T-helper 1 cell treated with Interleukin-12 subunit alpha and Interleukin-12 subunit beta and Interleukin-4 antibody, amounts not matched to agents 30 μg/mL and 1 μg/mL, for 36 hours (primary cell): ENCODE results near the gene CBX8.

ENCODE experiments used
- H3K27ac Mint-ChIP-seq: one replicate; pipeline ENCODE4 v1.8.0; 2021; ENCODE audit warnings: mild to moderate bottlenecking, mixed read lengths
- H3K27me3 Mint-ChIP-seq: one replicate; pipeline ENCODE4 v1.8.0; 2021; ENCODE audit warnings: low read depth, mixed read lengths
- H3K36me3 Mint-ChIP-seq: one replicate; pipeline ENCODE4 v1.8.0; 2021; ENCODE audit warnings: low read depth, mixed read lengths
- H3K4me1 Mint-ChIP-seq: one replicate; pipeline ENCODE4 v1.8.0; 2021; ENCODE audit warnings: low read depth, mixed read lengths
- H3K4me3 Mint-ChIP-seq: one replicate; pipeline ENCODE4 v1.8.0; 2021; ENCODE audit warnings: mild to moderate bottlenecking, moderate library complexity, mixed read lengths
- H3K9me3 Mint-ChIP-seq: one replicate; pipeline ENCODE4 v1.8.0; 2021; ENCODE audit warnings: mixed read lengths

Gene CBX8

DNA sequence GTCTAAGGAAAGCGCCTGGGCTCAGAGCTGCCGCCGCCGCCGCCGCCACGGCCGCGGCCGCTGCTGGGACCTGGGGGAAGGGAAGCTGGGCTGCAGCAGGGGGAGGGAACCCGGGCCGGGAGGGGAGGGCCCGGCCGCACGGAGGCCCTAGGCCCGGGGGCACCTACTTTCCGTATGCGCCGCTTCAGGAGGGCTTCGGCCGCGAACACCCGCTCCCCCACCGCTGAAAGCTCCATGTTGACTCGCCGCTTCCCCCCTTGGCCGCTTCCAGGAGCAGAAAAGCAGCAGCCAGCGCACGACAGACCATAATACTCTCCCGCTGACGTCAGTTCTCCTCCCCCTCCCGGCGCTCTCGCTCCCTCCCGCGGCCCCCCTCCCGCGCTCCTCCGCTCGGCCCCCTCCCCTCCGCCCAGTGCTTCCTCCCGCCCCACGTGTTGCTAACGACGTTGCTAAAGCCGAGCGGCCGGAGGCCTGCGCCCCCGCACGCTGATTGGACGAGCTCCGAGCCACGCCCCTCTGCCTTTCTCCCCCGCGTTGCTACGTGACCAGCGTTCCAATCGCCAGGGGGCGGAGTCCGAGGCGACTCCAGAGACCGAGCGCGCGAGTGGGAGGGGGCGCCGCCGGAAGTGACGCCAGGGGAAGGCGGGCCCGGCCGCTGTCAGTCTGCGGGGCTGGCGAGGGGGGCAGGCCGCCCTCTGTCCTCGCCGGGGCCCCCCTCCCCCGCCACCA is at the start of gene CBX8:
Gene CBX8, minus strand, starts transcription at position 315 of the 729 bp plus-strand sequence. Its CDS starts 79 bp downstream, at position 236.
- Mint-ChIP-seq H3K4me3 (peak within 1 kb of the TSS; percentile 84), H3K27me3 (peaks cover 43% of the 10 kb centered on the region), H3K36me3 (peaks cover 15% of the 10 kb centered on the region), H3K4me1 (peaks cover 23% of the 10 kb centered on the region), H3K9me3 (no peaks in the 10 kb centered on the region), H3K27ac (peak within 1 kb of the TSS; percentile 87)

DNA sequence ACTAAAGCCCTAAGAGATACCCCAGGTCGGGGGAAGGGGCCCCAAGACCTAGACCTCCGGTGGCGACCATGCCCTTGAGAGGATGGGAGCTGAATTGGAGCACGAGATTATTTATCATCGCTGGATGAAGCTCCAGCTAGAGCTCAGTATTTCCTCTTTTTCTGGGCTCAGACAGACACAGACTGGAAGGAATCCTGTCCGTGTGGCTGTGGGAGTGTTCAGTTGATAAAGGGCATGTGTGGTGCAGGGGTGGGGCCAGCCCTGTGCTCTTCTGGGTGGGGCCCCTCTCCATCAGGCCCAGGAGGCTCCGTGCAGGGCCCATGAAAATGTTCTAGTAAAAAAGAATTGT is 48.7 kb upstream of the CBX8 start:
- H3K4me3 Mint-ChIP-seq, result no peak overlapping the region

DNA sequence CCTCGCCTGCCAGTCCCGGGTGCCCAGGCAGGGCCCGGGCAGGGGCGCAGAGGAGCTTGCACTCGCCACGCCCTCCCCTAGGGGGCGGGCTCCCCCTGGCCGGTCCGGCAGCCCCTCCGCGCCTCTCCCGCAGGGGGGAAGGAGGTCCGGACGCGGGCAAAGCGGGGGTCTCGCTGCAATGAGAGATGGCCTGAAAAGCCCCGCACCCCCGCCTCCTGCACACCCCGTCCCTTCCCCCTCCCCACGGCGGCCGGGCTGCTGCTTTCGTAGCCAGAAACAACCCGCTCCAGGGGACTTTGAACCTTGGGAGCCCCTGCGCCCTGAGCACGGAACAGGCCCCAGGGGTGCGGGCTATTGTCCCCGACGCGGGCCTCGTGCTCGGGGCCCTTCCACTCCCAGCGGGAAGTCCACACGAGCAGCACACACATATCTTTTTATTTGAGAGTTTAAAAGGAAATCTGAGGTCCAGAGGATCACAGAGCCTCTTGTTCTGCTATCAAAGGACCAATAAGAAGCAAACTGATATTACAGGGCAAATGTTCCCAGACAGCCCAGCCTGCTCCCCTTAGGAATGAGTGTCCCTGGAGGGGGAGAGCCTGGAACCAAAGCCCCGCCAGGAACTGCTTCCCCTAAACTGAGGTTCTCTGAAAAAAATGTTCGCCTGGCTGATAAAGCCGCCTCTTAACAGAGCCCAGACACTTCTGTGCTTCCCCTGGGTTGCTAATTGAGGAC is 48.2 kb upstream of the CBX8 start:
- no peaks in the 10 kb centered on the region for H3K9me3 Mint-ChIP-seq
- H3K4me3 Mint-ChIP-seq, result peak overlapping the region; percentile 28
- H3K27ac Mint-ChIP-seq, result no peak overlapping the region
- H3K27me3 Mint-ChIP-seq, result peaks cover 57% of the 10 kb centered on the region
- H3K4me1 Mint-ChIP-seq, result peaks cover 12% of the 10 kb centered on the region
- no peaks in the 10 kb centered on the region for H3K36me3 Mint-ChIP-seq

More for the DNA sequence above, 48.7 kb upstream of the CBX8 start:
- peaks cover 12% of the 10 kb centered on the region for H3K4me1 Mint-ChIP-seq
- no peaks in the 10 kb centered on the region for H3K9me3 Mint-ChIP-seq
- peaks cover 52% of the 10 kb centered on the region for H3K27me3 Mint-ChIP-seq
- no peaks in the 10 kb centered on the region for H3K36me3 Mint-ChIP-seq
- no peak overlapping the region for H3K27ac Mint-ChIP-seq

DNA sequence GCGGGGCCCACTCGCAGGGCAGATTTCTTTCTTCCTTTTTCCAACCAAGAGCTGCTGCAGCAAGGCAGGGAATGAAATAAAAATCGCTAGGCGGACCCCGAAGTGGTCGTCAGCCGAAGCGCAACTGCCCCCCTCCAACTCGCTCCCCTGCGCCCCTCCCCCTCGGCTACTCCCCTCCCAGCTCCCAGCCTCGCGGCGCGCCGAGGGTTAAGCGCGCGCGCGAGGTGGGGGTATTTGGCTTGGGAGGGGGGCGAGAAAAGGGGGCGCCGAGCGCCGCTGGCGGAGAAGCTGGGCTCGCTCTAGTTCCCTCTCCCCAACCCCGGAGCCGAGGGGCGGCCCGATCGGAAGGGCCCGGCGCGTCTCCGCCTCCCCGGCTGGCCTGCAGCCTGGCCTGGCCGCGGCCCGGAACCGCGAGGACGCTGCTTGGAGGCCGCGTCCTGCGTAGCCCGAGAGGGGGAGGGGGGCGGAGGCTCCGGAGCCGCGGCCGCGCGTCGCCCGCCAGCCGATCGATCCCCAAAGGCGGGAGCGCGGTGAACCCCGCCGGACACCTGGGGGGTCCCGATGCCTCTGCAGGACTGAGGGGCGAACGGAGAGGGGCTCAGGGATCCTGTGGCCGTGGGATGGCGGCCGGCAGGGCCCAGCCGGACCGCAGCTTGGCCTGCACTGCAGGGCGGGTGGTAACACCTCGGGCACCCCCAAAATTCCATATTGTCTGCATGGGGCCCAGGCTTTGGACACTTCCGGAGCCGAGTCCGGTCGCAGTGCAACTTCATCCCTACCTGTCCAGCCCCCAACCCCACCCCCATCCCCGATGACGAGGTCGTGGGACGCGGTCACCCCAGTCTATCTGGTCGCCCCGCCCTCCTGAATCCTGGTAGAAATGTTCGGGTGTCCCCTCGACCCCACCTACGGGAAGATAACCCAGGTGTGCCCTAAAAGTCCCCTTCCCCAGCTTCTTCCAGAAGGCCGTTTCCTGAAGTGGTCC is 47.2 kb upstream of the CBX8 start:
- H3K4me3 Mint-ChIP-seq, result peak overlapping the region; percentile 69
- no peaks in the 10 kb centered on the region for H3K9me3 Mint-ChIP-seq

DNA sequence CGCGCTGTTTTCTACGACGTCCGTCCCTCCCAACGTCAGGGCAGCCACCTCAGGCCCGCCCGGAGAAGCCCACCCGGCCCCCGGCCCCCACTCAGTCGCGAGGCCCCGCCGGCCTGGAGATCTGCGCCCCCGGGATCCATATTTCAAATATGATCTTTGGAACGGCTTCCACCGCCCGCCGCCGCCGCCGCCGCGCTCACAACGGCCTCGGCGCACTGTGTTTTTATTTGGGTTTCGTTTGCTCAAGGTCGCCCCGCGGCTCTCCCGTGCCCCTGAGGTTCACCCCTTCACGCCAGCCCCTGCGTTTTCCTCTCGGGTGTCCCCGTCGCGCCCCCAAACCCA is 46.6 kb upstream of the CBX8 start:
- Mint-ChIP-seq H3K36me3 (no peaks in the 10 kb centered on the region), H3K9me3 (no peaks in the 10 kb centered on the region), H3K27ac (no peak overlapping the region), H3K4me1 (peaks cover 14% of the 10 kb centered on the region), H3K4me3 (peak overlapping the region; percentile 69), H3K27me3 (peaks cover 52% of the 10 kb centered on the region)

More for the DNA sequence above, 47.2 kb upstream of the CBX8 start:
- peaks cover 59% of the 10 kb centered on the region for H3K27me3 Mint-ChIP-seq
- no peaks in the 10 kb centered on the region for H3K36me3 Mint-ChIP-seq
- H3K27ac Mint-ChIP-seq, result no peak overlapping the region
- peaks cover 14% of the 10 kb centered on the region for H3K4me1 Mint-ChIP-seq

- Mint-ChIP-seq H3K27me3 (peaks cover 46% of the 10 kb centered on the region), H3K27ac (peak overlapping the region; percentile 36), H3K36me3 (peaks cover 4% of the 10 kb centered on the region), H3K4me1 (peaks cover 18% of the 10 kb centered on the region), H3K4me3 (peak overlapping the region; percentile 46), H3K9me3 (no peaks in the 10 kb centered on the region)
These were observed 46.0 kb upstream of the CBX8 start for GRCh38 chr17:79842656-79843473.

DNA sequence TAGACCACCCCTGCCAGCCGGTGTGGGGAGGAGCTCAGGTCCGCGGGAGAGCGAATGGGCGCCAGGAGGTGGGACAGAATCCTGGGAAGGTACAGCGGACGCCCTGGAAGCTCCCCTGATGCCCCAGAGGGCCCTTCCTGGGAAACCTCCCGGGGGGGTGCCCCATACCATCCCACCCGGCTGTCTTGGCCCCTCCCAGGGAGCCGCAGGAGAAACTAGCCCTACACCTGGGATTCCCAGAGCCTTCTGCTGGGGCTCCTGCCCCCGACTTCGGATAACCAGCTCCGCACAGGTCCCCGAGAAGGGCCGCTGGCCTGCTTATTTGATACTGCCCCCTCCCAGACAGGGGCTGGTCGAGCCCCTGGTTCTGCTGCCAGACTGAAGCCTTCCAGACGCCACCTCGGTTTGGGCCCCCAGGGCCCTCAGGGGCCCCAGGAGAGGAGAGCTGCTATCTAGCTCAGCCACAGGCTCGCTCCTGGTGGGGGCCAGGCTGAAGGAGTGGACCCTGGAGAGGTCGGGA is 45.3 kb upstream of the CBX8 start:
- Mint-ChIP-seq H3K4me3 (peak overlapping the region; percentile 51), H3K27ac (peak overlapping the region; percentile 49), H3K27me3 (peaks cover 44% of the 10 kb centered on the region), H3K9me3 (no peaks in the 10 kb centered on the region), H3K4me1 (peaks cover 19% of the 10 kb centered on the region), H3K36me3 (peaks cover 6% of the 10 kb centered on the region)

GRCh38 chr17:79841369-79842135 is 44.7 kb upstream of the CBX8 start:
- Mint-ChIP-seq H3K27me3 (peaks cover 44% of the 10 kb centered on the region), H3K27ac (peak overlapping the region; percentile 72), H3K36me3 (peaks cover 6% of the 10 kb centered on the region), H3K4me3 (peak overlapping the region; percentile 51), H3K9me3 (no peaks in the 10 kb centered on the region), H3K4me1 (peaks cover 23% of the 10 kb centered on the region)

GRCh38 chr17:79840989-79841286 is 44.1 kb upstream of the CBX8 start:
- Mint-ChIP-seq H3K9me3 (no peaks in the 10 kb centered on the region), H3K4me3 (no peak overlapping the region), H3K4me1 (peaks cover 24% of the 10 kb centered on the region), H3K36me3 (peaks cover 6% of the 10 kb centered on the region), H3K27me3 (peaks cover 40% of the 10 kb centered on the region), H3K27ac (no peak overlapping the region)

- peaks cover 24% of the 10 kb centered on the region for H3K4me1 Mint-ChIP-seq
- H3K27me3 Mint-ChIP-seq, result peaks cover 35% of the 10 kb centered on the region
- peak overlapping the region; percentile 48 for H3K4me3 Mint-ChIP-seq
- no peaks in the 10 kb centered on the region for H3K9me3 Mint-ChIP-seq
- peak overlapping the region; percentile 62 for H3K27ac Mint-ChIP-seq
- peaks cover 6% of the 10 kb centered on the region for H3K36me3 Mint-ChIP-seq
These were observed 43.6 kb upstream of the CBX8 start for GRCh38 chr17:79840269-79840988.

DNA sequence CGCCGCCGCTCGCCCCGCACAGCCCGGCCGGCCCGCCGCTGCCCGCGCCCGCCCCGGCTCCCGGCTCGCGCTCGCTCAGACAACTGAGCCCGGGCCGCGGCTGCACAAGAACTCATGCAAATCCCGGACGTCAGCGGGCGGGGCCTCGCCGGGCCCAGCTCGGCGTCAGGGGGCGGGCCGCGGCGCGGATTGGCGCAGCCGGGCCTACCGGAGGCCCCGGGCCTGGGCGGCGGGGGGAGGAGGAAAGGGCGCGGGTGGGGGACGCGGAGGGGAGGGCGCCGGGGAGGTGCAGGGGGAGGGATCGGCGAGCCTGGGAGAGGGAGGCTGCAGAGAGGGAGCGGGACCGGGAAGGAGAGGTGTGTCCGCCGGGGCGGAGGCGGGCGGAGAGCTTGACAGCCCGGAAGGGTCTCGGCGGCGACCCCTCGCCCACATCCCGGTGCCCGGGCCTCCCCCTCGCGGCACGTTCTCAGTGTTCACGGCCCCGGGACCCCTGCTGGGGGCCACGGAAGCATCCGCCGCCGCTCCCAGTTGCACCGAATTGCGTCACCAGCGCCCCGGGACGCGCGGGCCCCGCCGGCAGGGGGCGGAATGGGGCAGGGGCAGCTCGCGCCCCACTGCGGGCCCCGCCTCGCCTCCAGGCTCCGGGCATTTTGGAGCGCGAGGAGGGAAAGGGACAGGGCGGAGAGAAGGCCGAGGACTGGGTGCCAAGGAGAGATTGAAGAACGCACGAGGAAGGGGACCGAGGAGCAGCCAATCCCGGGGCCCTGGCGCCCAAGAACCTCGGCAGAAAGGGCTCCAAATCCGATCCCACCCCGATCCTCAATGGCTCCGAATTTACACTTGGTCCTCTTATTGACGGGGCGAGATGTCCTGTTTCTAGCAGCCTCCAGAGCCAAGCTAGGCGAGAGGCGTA is 42.7 kb upstream of the CBX8 start, which contains the start of gene CBX4:
Gene CBX4, minus strand, starts transcription at position 85 of the 913 bp plus-strand sequence. CDS start 189 bp downstream, outside the sequence.
- peak within 1 kb of the TSS; percentile 92 for H3K4me3 Mint-ChIP-seq
- H3K27me3 Mint-ChIP-seq, result peaks cover 30% of the 10 kb centered on the region
- H3K9me3 Mint-ChIP-seq, result no peaks in the 10 kb centered on the region
- H3K36me3 Mint-ChIP-seq, result peaks cover 7% of the 10 kb centered on the region
- H3K4me1 Mint-ChIP-seq, result peaks cover 24% of the 10 kb centered on the region
- H3K27ac Mint-ChIP-seq, result peak within 1 kb of the TSS; percentile 95
